ENCODE results near the gene KRTAP19-6.

Gene KRTAP19-6

DNA sequence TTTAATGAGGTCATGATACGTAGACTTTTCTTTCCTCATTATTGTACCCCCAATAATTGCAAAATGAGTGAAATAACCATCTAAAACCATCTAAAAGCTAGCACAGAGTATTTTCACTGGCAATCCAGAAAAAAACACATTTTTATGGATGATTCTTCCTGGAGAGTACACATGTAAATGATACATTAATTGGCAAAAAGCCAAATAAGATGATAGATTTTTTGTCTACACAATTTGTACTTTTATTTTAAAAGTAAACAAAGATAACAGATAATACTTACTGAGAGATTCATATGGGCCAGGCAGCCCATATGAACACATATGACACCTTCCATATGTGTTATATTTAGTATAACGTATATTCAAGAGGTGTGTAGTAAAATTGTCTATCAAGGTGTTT lies 22.0 kb upstream of the KRTAP19-6 start:
- no peak overlapping the region for H3K4me3 ChIP-seq (ENCODE audit: low read depth, low read length)
- TF ChIP-seq, protein P1, sequence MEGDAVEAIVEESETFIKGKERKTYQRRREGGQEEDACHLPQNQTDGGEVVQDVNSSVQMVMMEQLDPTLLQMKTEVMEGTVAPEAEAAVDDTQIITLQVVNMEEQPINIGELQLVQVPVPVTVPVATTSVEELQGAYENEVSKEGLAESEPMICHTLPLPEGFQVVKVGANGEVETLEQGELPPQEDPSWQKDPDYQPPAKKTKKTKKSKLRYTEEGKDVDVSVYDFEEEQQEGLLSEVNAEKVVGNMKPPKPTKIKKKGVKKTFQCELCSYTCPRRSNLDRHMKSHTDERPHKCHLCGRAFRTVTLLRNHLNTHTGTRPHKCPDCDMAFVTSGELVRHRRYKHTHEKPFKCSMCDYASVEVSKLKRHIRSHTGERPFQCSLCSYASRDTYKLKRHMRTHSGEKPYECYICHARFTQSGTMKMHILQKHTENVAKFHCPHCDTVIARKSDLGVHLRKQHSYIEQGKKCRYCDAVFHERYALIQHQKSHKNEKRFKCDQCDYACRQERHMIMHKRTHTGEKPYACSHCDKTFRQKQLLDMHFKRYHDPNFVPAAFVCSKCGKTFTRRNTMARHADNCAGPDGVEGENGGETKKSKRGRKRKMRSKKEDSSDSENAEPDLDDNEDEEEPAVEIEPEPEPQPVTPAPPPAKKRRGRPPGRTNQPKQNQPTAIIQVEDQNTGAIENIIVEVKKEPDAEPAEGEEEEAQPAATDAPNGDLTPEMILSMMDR (IDR thresholded peaks at IDR 0.05; ENCODE audit: low read depth, low read length): no peak

DNA sequence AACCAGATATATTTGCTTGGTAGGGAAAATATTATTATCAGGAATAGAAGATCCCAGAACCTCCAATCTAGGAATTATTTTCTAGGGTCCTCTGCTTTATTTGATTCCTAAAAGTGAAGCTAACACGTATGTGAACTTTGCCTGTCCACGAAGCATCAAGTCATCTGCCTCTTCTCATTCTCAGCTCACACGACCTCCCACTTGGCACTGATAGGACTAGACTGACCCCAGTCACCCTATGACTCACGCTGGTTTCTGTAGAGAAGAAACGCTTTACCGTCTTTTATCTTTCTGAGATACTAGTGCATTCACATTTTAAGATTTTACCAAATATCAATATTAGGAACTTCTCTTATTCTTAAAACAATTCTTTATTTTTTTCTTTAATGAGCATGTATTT lies 21.4 kb upstream of the KRTAP19-6 start:
- H3K4me3 ChIP-seq (ENCODE audit: low read depth, low read length): no peak overlapping the region
- TF ChIP-seq, protein P1 (IDR thresholded peaks at IDR 0.05; ENCODE audit: low read depth, low read length): no peak

GRCh38 chr21:30561957-30562356 lies 20.3 kb upstream of the KRTAP19-6 start:
- TF ChIP-seq, protein P1 (IDR thresholded peaks at IDR 0.05; ENCODE audit: low read depth, low read length): no peak
- H3K4me3 ChIP-seq (ENCODE audit: low read depth, low read length): no peak overlapping the region

DNA sequence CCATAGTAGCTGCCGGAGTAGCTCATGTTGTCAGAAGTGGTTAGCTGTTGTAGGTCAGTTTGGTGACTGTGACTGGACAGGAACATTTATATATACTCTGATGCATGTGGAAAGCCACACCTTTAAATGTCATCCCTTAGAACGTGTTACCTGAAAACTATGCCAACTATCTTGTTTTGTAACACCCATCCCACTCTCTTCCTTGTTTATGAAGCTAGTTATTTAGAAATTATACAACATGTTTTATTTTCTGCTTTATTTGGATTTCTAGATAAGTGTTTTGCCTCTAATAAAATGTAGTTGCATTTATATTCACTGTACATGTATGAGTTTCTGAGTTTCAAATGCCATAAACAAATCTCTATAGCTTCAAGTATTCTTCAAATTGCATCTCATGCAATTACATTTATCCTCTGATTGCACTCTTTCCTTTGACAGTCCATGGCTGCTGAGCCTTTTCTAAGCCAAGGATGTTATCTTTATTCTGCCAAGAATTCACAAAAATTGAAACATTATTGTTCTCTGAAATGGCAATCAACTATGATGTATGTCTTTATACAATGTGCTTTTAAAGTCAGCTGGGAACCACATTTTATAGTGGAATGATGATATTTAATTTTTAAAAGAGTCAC lies 19.7 kb upstream of the KRTAP19-6 start, which contains the start of gene KRTAP19-7:
TSS of gene KRTAP19-7 (minus strand) at position 51 of the 632 bp plus-strand sequence. CDS start at position 26, 25 bp downstream.
- TF ChIP-seq, protein P1 (IDR thresholded peaks at IDR 0.05; ENCODE audit: low read depth, low read length): no peak
- no peak within 1 kb of the TSS for H3K4me3 ChIP-seq (ENCODE audit: low read depth, low read length)

- TF ChIP-seq, protein P1 (IDR thresholded peaks at IDR 0.05; ENCODE audit: low read depth, low read length): no peak
- H3K4me3 ChIP-seq (ENCODE audit: low read depth, low read length): no peak overlapping the region
Observed at GRCh38 chr21:30555095-30555494, 13.4 kb upstream of the KRTAP19-6 start.

GRCh38 chr21:30552782-30553181 lies 11.1 kb upstream of the KRTAP19-6 start:
- TF ChIP-seq, protein P1 (IDR thresholded peaks at IDR 0.05; ENCODE audit: low read depth, low read length): no peak
- no peak overlapping the region for H3K4me3 ChIP-seq (ENCODE audit: low read depth, low read length)

DNA sequence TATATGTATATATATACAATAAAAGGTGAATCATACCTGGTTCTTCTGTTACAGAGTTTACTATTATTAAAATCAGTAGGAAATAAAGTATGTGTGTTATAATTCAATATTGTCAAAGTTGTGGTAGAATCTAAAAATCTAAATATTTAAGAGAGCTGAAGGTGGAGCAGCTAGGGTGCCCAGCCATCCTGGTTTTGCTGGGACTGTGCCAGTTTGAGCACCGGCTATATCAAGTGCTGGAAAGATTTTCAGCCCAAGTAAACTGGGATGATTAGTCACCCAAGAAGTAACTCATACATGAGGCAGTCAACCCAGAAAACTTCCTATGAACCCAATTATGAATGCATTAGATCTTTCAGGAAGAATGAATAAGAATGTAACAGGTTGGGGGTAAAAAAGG lies 22.8 kb downstream of the KRTAP19-6 start:
- TF ChIP-seq, protein P1 (IDR thresholded peaks at IDR 0.05; ENCODE audit: low read depth, low read length): no peak
- no peak overlapping the region for H3K4me3 ChIP-seq (ENCODE audit: low read depth, low read length)
